Measurements from ENCODE around the gene GPI. TPM values are rescaled to one million over a fixed set of nuclear protein-coding genes. Genes with fewer than 3 reads are reported as not detected.

GPI gene
- total and polyA plus RNA-seq, 7 donors, result 73.9 to 209 (median 144) TPM

DNA sequence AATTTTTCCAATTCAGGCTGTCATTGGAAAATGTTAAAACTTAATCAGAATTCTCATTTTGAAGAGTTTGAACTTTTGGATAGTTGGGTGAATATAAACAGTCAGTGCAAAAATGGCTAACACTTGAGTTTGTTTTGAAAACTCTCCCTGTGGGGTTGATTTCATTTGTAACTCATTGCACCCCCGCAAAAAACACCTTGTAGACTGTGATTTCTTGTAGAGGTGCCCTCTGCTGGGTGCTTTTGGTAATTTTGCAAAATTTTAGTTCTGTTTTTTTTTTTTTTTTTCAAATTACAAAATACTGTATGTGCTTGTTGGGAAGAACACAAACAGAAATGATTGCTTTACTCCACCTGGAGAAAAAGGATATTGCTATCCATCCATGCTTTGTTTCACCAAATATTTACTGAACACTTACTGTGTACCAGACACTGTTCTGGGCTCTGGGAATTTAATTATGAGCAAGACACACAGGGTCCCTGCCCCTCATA lies 28.2 kb upstream of the GPI start:
- intact Hi-C loops (cut with DNase I), result loop anchor here (10.0 kb wide), 1 partner anchor 162 kb away; the partner anchor contains the start of gene LSM14A
- Histone ChIP-seq H3K27ac (no peak overlapping the region), H3K36me3 (peaks cover 8 to 86% (median 16%) of the 10 kb centered on the region in 4 donors), H3K4me1 (no peaks in the 10 kb centered on the region), H3K27me3 (no peaks in the 10 kb centered on the region), H3K9me3 (no peaks in the 10 kb centered on the region), H3K4me3 (no peak overlapping the region)
- TF ChIP-seq POLR2AphosphoS5 (IDR thresholded peaks at IDR 0.05), result no peak
- TF ChIP-seq, protein P1, sequence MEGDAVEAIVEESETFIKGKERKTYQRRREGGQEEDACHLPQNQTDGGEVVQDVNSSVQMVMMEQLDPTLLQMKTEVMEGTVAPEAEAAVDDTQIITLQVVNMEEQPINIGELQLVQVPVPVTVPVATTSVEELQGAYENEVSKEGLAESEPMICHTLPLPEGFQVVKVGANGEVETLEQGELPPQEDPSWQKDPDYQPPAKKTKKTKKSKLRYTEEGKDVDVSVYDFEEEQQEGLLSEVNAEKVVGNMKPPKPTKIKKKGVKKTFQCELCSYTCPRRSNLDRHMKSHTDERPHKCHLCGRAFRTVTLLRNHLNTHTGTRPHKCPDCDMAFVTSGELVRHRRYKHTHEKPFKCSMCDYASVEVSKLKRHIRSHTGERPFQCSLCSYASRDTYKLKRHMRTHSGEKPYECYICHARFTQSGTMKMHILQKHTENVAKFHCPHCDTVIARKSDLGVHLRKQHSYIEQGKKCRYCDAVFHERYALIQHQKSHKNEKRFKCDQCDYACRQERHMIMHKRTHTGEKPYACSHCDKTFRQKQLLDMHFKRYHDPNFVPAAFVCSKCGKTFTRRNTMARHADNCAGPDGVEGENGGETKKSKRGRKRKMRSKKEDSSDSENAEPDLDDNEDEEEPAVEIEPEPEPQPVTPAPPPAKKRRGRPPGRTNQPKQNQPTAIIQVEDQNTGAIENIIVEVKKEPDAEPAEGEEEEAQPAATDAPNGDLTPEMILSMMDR (IDR thresholded peaks at IDR 0.05), result peak; percentile 7 to 49 (median 38)
- no peak for TF ChIP-seq EP300 (IDR thresholded peaks at IDR 0.05)
- no peak for TF ChIP-seq POLR2A (IDR thresholded peaks at IDR 0.05)
- 0 to 10% methylated on average over 1 of the region's 1 CpG for WGBS, 2 donors
- no peak for DNase-seq

DNA sequence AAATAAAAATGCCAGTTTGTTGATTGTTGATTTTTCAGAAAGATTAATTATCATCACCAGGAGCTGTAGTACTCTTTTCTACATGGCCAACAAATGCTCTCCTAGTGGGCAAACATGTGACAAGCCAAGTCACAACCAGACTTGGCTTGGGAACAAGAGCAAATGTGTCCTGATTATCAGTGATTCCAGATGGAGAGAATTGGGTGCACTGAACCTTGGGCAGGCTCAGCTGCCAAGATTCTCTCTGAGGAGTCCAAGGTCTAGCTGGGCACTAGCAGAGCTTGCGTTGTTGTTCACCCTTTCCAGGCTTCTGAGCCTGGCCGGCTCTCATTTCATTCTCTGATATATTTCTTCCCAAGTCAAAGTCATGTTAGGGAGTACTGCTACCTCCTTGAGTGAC lies 27.3 kb upstream of the GPI start:
- 95 to 96% methylated on average over 2 of the region's 2 CpGs for WGBS, 2 donors
- intact Hi-C loops (cut with DNase I), result loop anchor here (2.0 to 10.0 kb wide), 2 partner anchors 79 to 163 kb away; partner anchors contain the start of gene LSM14A
- no peak overlapping the region for H3K4me3 ChIP-seq
- H3K27me3 ChIP-seq, result no peaks in the 10 kb centered on the region
- no peaks in the 10 kb centered on the region for H3K9me3 ChIP-seq
- DNase-seq, result no peak
- H3K4me1 ChIP-seq, result no peaks in the 10 kb centered on the region
- peaks cover 16 to 86% (median 22%) of the 10 kb centered on the region in 4 donors for H3K36me3 ChIP-seq
- no peak overlapping the region for H3K27ac ChIP-seq
- TF ChIP-seq POLR2A (IDR thresholded peaks at IDR 0.05), result no peak
- no peak for TF ChIP-seq EP300 (IDR thresholded peaks at IDR 0.05)
- TF ChIP-seq POLR2AphosphoS5 (IDR thresholded peaks at IDR 0.05), result no peak
- TF ChIP-seq, protein P1 (IDR thresholded peaks at IDR 0.05), result no peak

DNA sequence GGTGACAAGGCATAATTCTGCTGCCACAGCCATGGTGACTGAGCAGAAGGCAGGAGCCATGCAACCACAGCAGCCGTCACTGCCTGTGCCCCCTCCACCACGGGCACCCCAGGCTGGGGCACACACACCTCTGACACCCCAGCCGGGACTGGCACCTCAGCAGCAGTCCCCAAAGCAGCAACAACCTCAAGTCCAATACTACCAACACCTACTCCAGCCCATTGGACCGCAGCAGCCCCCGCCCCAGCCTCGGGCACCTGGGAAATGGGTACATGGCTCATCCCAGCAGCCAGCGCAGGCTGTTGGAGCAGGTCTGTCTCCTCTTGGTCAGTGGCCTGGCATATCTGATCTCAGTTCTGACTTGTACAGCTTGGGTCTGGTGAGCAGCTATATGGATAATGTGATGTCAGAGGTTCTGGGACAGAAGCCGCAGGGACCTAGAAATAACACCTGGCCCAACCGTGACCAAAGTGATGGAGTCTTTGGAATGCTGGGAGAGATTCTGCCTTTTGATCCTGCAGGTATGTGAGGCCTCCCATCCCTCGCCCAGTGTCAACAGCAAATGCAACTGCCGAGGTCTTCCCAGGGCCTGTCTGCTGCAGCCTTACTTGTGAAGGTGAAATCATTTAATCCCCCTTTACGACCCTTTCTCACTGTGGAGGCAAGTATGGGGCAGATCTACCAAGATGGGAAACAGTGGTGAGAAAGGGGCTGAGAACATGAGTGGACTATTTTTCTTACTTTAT lies 22.9 kb upstream of the GPI start:
- H3K27ac ChIP-seq, result no peak overlapping the region
- H3K4me1 ChIP-seq, result no peaks in the 10 kb centered on the region
- no peak for DNase-seq
- intact Hi-C loops (cut with DNase I), result no loop called here
- no peaks in the 10 kb centered on the region for H3K27me3 ChIP-seq
- WGBS, 2 donors, result 93 to 95% methylated on average over 12 of the region's 12 CpGs
- no peak overlapping the region for H3K4me3 ChIP-seq
- no peak for TF ChIP-seq POLR2A (IDR thresholded peaks at IDR 0.05)
- no peak for TF ChIP-seq EP300 (IDR thresholded peaks at IDR 0.05)
- peaks cover 21 to 76% (median 24%) of the 10 kb centered on the region in 4 donors for H3K36me3 ChIP-seq
- H3K9me3 ChIP-seq, result no peaks in the 10 kb centered on the region

DNA sequence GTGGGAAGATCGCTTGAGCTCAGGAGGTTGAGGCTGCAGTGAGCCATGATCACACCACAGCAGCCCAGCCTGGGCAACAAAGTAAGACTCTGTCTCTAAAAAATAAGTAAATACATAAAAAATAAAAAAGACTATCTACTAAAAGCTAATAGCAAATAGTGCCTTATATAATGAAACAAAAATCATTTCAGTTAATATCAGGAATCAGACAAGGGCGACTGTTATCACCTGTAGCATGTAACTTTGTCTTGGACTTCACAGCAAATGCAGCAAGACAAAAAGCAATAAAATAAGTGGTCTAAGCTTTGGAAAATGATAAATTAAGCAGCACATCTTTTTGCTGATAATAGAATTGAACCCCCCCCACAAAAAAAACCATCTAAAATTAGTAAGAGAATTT lies 21.2 kb upstream of the GPI start:
- TF ChIP-seq POLR2AphosphoS5 (IDR thresholded peaks at IDR 0.05) (no peak), POLR2A (IDR thresholded peaks at IDR 0.05) (no peak), EP300 (IDR thresholded peaks at IDR 0.05) (no peak)
- TF ChIP-seq, protein P1 (IDR thresholded peaks at IDR 0.05), result no peak
- WGBS, 2 donors, result 98% methylated on average over 2 of the region's 2 CpGs
- no peaks in the 10 kb centered on the region for H3K9me3 ChIP-seq
- no peak for DNase-seq
- no peak overlapping the region for H3K27ac ChIP-seq
- H3K4me1 ChIP-seq, result no peaks in the 10 kb centered on the region
- H3K4me3 ChIP-seq, result no peak overlapping the region
- H3K27me3 ChIP-seq, result no peaks in the 10 kb centered on the region
- H3K36me3 ChIP-seq, result peaks cover 22 to 80% (median 29%) of the 10 kb centered on the region in 4 donors
- intact Hi-C loops (cut with DNase I), result no loop called here

DNA sequence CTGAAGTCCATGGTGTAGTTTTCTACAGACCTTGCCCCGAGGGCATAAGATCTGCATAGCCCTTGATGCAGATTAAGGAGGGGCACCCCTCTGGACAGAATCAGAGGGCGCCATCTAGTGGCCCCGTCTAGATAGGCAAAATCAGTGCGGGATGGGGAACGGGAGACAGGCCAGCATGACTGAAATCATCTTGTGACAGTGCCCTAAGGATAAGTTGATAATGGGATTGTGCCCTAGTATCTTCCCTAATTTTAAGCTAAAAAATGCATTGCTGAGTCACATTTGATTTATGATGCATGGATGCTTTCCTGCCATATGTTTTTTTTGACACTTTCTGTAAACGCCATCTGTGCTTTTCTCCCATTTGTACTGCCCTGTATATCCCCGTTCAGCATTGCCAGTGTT lies 19.0 kb upstream of the GPI start:
- no peak for DNase-seq
- H3K4me1 ChIP-seq, result no peaks in the 10 kb centered on the region
- intact Hi-C loops (cut with DNase I), result no loop called here
- no peak overlapping the region for H3K4me3 ChIP-seq
- H3K9me3 ChIP-seq, result no peaks in the 10 kb centered on the region
- H3K36me3 ChIP-seq, result peaks cover 29 to 71% (median 30%) of the 10 kb centered on the region in 4 donors
- TF ChIP-seq, protein P1 (IDR thresholded peaks at IDR 0.05), result peak in 3 of 4 experiments; percentile 49 to 61 (median 50)
- TF ChIP-seq POLR2AphosphoS5 (IDR thresholded peaks at IDR 0.05), result no peak
- no peak for TF ChIP-seq EP300 (IDR thresholded peaks at IDR 0.05)
- no peak for TF ChIP-seq POLR2A (IDR thresholded peaks at IDR 0.05)
- WGBS, 2 donors, result 28 to 42% methylated on average over 7 of the region's 7 CpGs
- no peak overlapping the region for H3K27ac ChIP-seq
- no peaks in the 10 kb centered on the region for H3K27me3 ChIP-seq

Data from sigmoid colon (tissue), 7 donors.